Kidney (tissue), 14 donors: ENCODE data around the gene SEMA4G. TPM values are rescaled to one million over a fixed set of nuclear protein-coding genes. Genes with fewer than 3 reads are reported as not detected.

Experiments
- DNase-seq, 5 donors: peaks; one replicate each; pipeline ENCODE4 v3.0.0-alpha.2; 2013 to 2020
- FAIRE-seq: peaks from 2 replicates; lab custom pipeline; 2012; peaks lifted over from hg19 to GRCh38; lab: Jason Lieb, UNC
- H3K27ac ChIP-seq, 2 donors: one replicate each; pipeline ENCODE4 v1.7.0; 2013; ENCODE audit warnings: low read depth in 2 of 2, low read length in 2 of 2, inconsistent platforms in 1 of 2
- H3K27me3 ChIP-seq: one replicate; pipeline ENCODE4 v1.7.1; 2013; ENCODE audit warnings: low read length, inconsistent platforms; ENCODE audit not compliant: control insufficient read depth, insufficient read depth
- H3K36me3 ChIP-seq, 3 donors: one replicate each; pipeline versions ENCODE4 v1.7.0 to v1.7.1; 2013; ENCODE audit warnings: low read length in 3 of 3, control low read depth in 1 of 3, inconsistent platforms in 1 of 3; ENCODE audit not compliant: insufficient read depth in 3 of 3, control insufficient read depth in 2 of 3
- H3K4me1 ChIP-seq, 3 donors: one replicate each; pipeline versions ENCODE4 v1.7.0 to v1.7.1; 2013; ENCODE audit warnings: low read length in 3 of 3, inconsistent platforms in 1 of 3, low read depth in 1 of 3; ENCODE audit not compliant: control insufficient read depth in 2 of 3, insufficient read depth in 2 of 3
- H3K4me3 ChIP-seq, 3 donors: one replicate each; pipeline versions ENCODE4 v1.7.0 to v1.8.1; 2013; ENCODE audit warnings: low read length in 3 of 3, control low read depth in 1 of 3, inconsistent platforms in 1 of 3
- H3K9ac ChIP-seq, 3 donors: one replicate each; pipeline versions ENCODE4 v1.7.0 to v1.7.1; 2013; ENCODE audit warnings: low read length in 3 of 3, control low read depth in 1 of 3, inconsistent platforms in 1 of 3
- H3K9me3 ChIP-seq, 3 donors: one replicate each; pipeline versions ENCODE4 v1.7.0 to v1.7.1; 2013; ENCODE audit warnings: low read length in 3 of 3, control low read depth in 1 of 3, inconsistent platforms in 1 of 3; ENCODE audit not compliant: control insufficient read depth in 2 of 3, insufficient read depth in 1 of 3
- intact Hi-C: fragments of 100-400 bp; cut with DNase I; formaldehyde crosslinking; loops from one replicate; pipeline ENCODE4 v1.11.1; 2022
- polyA plus RNA-seq: library from polyadenylated mRNA; stranded (reverse); fragments of 350-450 nt; fragmentation: Illumina TruSeq; extraction: RNeasy Lipid Tissue Mini Kit (QIAGEN cat#74804); gene quantifications from one replicate; pipeline ENCODE4 v1.2.3, GENCODE V29; 2014; ENCODE audit warnings: low read depth, low replicate concordance; ENCODE audit not compliant: insufficient read depth
- total RNA-seq: library from RNA; stranded (reverse); fragmentation: NEBNext Ultra II Directional; extraction: Animal tissue kit (Norgen Biotek cat#: 25700); gene quantifications from one replicate; pipeline ENCODE4 v1.2.1, GENCODE V29; 2021
- TF ChIP-seq, protein P1 (sequence below): IDR thresholded peaks from 3 replicates; pipeline ENCODE4 v1.5.1; 2012; ENCODE audit warnings: mild to moderate bottlenecking, moderate library complexity, borderline replicate concordance; ENCODE audit not compliant: insufficient read depth; ENCODE audit errors: extremely low read depth
- donor health status: control.
- donor health status: control.
- donor health status: control.
- donor health status: control.
- donor health status: control.
- donor health status: DM: yes; HTN: yes; CAD: no.
- donor health status: Normal renal cell carcinoma (clear cell type).

SEMA4G gene
- total and polyA plus RNA-seq, 2 donors from 2014 or later, result 6.1 to 23.5 TPM

DNA sequence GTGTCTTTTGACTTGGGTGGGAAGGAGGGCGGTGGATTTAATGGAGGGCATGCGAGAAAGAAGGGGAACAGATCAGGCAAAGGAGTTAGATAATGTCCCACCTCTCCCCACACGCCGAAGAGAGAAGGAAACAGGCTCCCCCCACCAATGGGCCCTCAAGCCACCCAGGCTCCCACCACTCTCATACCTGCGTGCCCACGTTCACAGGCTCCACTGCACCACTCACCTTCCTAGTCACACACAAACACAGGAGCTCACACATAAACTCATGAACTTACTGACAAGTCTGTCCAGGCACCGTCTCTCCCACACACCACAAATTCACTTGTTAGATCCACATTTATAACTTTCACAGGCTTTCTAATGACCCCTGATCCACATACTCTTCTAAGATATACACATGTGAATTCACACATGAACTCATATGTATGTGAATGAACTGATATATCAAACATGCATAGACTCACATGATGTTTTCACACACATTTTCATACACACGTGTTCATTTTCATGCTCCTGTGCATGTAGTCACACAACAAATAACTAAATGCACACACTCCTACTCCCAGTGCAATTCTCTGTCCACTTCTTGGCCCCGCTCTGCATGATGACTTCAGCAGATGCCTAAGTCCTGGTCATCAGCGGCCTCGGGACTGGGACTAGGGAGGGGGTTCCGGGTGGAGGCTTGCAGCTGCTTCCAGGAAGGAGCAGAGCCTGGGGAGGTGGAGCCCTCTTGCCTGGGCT, 31.8 kb downstream of the SEMA4G start:
- Histone ChIP-seq H3K9ac (peak overlapping the region; percentile 4 to 99 (median 56)), H3K9me3 (no peaks in the 10 kb centered on the region), H3K27me3 (no peaks in the 10 kb centered on the region), H3K27ac (peak overlapping the region; percentile 98 to 99), H3K36me3 (peaks cover 0 to 20% (median 13%) of the 10 kb centered on the region in 3 donors), H3K4me1 (peaks cover 7 to 32% (median 8%) of the 10 kb centered on the region in 3 donors), H3K4me3 (peak overlapping the region; percentile 3 to 93 (median 4))
- DNase-seq (peak; percentile 82 to 97 (median 83)), FAIRE-seq (peak; percentile 73)
- TF ChIP-seq, protein P1, sequence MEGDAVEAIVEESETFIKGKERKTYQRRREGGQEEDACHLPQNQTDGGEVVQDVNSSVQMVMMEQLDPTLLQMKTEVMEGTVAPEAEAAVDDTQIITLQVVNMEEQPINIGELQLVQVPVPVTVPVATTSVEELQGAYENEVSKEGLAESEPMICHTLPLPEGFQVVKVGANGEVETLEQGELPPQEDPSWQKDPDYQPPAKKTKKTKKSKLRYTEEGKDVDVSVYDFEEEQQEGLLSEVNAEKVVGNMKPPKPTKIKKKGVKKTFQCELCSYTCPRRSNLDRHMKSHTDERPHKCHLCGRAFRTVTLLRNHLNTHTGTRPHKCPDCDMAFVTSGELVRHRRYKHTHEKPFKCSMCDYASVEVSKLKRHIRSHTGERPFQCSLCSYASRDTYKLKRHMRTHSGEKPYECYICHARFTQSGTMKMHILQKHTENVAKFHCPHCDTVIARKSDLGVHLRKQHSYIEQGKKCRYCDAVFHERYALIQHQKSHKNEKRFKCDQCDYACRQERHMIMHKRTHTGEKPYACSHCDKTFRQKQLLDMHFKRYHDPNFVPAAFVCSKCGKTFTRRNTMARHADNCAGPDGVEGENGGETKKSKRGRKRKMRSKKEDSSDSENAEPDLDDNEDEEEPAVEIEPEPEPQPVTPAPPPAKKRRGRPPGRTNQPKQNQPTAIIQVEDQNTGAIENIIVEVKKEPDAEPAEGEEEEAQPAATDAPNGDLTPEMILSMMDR, result no peak
- intact Hi-C loops, result no loop called here

DNA sequence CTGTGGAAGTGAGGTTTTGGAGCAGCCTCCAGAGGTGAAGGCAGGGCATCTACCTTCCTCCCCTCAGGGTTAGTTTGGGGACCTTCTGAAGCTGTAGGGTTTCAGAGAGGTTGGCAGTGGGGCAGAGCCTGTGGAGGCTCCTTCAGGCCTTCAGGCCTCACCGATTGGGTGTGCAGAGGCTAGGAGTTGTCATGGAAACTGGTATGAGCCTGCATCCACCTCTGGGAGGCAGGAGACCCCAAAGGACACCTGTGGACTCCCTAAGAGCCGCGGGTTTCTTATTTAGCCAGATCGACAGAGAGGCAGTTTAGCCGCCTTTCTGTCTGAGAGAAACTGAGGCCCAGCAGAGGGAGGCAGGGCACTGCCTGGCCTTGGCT, 32.3 kb downstream of the SEMA4G start:
- no peak for FAIRE-seq
- peaks cover 0 to 22% (median 13%) of the 10 kb centered on the region in 3 donors for H3K36me3 ChIP-seq
- H3K4me3 ChIP-seq, result peak overlapping the region; percentile 3 to 33 (median 4)
- intact Hi-C loops, result no loop called here
- TF ChIP-seq, protein P1, result no peak
- no peaks in the 10 kb centered on the region for H3K9me3 ChIP-seq
- H3K27me3 ChIP-seq, result no peaks in the 10 kb centered on the region
- H3K4me1 ChIP-seq, result peaks cover 7 to 28% (median 8%) of the 10 kb centered on the region in 3 donors
- DNase-seq, result no peak
- peak overlapping the region; percentile 24 to 75 (median 37) for H3K9ac ChIP-seq
- peak overlapping the region; percentile 98 to 99 for H3K27ac ChIP-seq

DNA sequence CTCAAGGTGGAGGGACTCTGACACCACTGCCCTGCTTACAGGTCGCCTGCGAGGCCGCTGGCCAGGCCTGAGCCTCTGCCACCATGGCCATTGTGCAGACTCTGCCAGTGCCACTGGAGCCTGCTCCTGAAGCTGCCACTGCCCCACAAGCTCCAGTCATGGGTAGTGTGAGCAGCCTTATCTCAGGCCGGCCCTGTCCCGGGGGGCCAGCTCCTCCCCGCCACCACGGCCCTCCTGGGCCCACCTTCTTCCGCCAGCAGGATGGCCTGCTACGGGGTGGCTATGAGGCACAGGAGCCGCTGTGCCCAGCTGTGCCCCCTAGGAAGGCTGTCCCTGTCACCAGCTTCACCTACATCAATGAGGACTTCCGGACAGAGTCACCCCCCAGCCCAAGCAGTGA, 33.2 kb downstream of the SEMA4G start:
- Histone ChIP-seq H3K9me3 (no peaks in the 10 kb centered on the region), H3K36me3 (peaks cover 0 to 25% (median 17%) of the 10 kb centered on the region in 3 donors), H3K27me3 (no peaks in the 10 kb centered on the region), H3K27ac (peak overlapping the region; percentile 98 to 99), H3K4me3 (no peak overlapping the region), H3K9ac (peak overlapping the region in 1 of 3 donors; percentile 37), H3K4me1 (peaks cover 7 to 26% (median 8%) of the 10 kb centered on the region in 3 donors)
- intact Hi-C loops, result no loop called here
- TF ChIP-seq, protein P1, result no peak
- DNase-seq, result peak in 1 of 5 donors; percentile 45
- FAIRE-seq, result no peak
